ENCODE measurements around the gene SMC6.

Gene SMC6

DNA sequence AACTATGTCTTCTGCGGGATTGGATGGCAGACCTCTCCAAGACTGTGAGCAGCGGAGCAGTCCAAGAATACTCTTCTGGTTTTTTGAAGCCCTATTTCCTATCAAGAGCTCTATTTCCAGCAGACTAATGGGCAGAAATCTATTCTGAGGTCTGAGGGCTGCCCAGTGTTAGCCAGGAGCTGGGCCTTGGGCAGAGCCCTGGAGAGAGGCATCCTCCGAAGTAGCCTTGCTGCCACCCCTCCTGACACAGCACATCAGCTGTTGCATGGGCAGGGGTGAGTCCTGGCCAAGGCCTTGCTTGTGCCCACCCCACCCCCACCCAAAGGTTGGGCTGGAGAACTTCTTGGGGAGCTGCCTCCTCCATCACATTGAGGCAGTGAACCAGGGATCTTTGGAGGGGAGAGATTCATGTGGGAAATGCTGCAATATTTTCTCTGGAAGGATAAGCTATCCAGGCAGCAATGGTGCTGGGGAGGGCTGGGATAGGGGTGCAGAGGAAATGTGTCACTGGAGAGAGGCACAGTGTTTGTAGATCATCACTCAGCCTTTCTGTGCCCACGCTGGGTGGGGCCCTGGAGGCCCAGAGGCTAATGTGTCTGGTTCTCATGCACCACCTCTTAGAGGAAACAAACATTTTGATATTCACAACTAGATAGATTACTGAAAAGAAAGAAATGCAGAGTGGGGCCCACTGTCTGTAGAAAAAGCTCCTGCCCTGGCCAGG lies 108.5 kb downstream of the SMC6 start:
- DNase-seq: no peak

GRCh38 chr2:17643031-17643615 lies 110.5 kb downstream of the SMC6 start:
- no peak for DNase-seq

DNA sequence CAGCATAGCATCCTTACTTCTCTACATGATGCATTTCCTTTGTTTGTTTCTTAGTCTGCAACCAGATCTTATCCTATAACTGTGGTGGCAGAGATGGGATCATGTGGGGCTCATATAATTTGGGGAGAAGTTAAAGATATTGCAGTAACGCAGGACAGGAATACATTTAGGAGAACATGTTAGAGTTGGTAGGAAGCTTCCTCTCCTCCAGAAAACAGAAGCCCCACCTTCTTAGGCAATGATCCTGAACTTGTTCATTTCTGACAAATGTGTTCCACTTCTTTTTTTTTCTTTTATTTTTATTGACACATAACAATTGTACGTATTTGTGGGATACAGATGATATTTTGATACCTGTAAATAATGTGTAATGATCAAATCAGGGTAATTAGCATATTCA lies 113.2 kb downstream of the SMC6 start:
- DNase-seq: no peak

GRCh38 chr2:17638196-17638743 lies 115.3 kb downstream of the SMC6 start:
- no peak for DNase-seq

GRCh38 chr2:17637131-17637906 lies 116.3 kb downstream of the SMC6 start:
- DNase-seq: no peak

GRCh38 chr2:17636257-17636656 lies 117.4 kb downstream of the SMC6 start:
- no peak for DNase-seq

DNA sequence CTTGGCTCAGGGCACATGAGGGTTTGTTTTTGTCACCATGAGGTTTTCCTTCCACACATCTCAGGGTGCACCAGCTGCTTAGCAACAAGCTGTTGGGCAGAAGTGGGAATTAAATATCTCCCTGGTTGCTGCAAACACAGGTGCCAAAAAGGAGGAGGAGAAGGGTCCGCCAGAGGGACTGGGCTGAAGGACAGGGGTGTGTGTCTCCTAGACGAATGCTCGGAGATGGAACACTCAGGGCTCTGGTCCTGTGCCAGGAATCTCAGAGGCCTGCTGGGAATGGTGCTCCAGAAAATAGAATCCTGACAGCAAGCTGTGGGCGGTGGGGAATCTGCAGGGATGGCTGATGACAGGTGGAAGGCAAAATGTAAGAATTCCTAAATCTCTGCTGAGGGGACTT lies 118.6 kb downstream of the SMC6 start:
- DNase-seq: no peak

- no peak for DNase-seq
Measured at GRCh38 chr2:17630089-17630488, 123.5 kb downstream of the SMC6 start.

DNA sequence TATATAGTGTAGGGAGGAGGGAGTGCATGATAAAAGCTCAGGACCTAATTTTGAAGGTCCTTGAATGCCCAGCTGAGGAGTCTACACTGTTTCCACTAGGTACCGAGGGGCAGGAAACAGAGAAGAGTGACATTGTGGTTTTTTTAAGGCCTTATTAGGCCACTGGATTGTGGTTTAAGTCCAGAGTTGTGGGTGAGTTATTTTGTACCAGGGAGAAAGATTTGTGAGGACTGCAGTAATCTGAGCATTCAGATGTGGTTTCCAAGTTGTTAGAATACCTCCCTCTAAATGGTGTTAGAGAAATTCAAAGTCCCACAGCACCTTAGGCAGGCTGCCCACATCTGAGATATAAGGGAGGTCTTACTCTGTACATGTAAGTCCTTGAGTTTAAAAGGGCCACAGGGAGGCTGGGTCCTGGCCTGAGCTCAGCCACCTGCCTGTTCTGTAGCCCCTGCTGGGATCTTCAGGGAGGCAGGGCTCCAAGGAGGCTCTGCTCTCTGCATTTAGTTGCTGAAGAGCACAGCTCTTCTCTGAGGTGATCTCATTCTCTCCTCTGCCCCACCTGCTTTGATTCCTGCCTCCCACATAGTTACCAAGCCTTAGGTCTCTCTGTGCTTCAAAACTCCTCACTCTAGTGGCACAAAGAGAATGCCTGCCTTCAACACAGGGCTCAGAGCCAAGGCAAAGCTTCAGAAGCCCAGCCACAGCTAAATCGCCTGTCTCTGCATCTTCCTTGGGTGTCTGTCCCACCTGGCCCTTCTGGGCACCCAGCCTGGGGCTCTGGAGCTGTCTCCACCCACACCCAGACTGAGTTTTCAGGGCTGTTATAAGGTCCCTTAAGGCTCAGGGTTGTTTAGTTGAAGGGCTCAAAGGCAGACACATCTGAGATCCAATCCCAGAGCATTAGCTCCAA lies 125.0 kb downstream of the SMC6 start:
- DNase-seq: no peak

- no peak for DNase-seq
Measured at GRCh38 chr2:17627434-17627833, 126.2 kb downstream of the SMC6 start.

GRCh38 chr2:17626986-17627385 lies 126.6 kb downstream of the SMC6 start:
- DNase-seq: no peak

- DNase-seq: no peak
Measured at GRCh38 chr2:17625446-17625845, 128.2 kb downstream of the SMC6 start.

DNA sequence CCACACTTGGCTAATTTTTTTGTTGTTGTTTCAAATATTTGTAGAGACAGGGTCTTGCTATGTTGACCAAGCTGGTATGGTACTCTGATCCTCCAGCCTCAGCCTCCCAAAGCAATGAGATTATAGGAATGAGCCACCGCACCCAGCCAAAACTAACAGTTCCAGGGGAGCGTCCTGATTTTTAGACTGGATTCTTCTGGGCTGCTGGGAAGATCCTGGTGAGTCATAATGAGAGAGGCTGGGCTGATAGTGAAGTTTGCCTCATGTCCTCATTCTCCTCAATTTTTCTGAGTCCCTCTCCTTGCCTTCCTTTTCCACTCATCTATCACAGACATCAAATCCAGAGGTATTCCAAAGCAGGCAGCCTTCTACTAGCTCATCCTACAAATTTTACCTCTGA lies 131.8 kb downstream of the SMC6 start:
- DNase-seq: no peak

DNA sequence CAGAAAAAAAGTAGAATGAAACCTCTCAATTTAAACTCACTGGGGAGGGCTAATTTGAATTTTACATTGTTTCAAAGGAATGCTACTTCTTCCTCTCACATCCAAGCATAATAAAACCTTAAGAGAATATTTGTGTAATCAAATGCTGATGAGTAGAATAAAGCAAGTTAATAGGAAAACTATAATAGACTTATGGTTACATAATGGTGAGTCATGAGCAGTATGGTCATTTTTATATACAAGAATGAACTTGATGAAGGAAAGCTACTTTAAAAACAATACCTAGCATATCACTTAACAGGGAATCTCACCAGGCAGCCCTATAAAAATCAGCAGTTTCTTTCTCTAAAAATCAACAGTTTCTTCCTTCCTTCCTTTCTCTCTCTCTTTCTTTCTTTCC lies 132.8 kb downstream of the SMC6 start:
- DNase-seq: no peak

- DNase-seq: no peak
Measured at GRCh38 chr2:17620280-17620679, 133.3 kb downstream of the SMC6 start.

DNA sequence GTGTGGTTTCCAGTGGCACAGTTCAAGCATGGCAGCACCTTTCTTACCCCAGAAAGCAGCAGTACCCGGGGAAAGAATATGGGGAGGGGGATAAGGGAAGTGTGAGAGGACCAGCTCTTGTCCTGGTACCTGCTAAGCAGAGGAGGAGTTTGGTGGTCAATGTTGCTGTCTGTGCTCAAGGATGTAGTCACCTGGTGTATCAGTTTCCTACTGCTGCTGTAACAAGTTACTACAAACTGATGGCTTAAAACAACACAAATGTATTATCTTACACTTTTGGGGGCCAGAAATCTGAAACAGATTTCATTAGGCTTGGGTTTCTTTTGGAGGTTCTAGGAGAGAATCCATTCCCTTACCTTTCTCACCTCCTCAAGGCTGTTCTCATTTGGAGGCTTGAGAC lies 135.7 kb downstream of the SMC6 start:
- no peak for DNase-seq

DNA sequence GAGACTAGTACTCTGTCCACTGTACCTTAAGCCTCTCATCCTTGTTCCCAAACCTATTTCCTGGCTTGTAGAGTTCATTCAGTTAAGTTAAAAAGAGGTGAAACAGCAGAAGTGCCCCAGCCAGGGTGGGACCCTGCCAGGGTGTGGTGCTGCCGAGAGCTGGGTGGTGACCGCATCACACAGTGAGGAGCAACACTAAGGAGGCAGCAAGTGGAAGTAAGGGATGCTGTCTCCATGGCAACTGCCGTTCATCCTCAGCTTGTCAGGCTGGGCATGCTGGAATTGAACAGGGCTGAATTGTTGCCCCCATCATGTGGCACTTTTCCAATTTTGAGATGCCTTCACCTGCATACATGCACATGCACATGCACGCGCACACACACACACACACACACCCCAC lies 136.1 kb downstream of the SMC6 start:
- DNase-seq: no peak

- no peak for DNase-seq
Measured at GRCh38 chr2:17616405-17616804, 137.2 kb downstream of the SMC6 start.

GRCh38 chr2:17615728-17616351 lies 137.8 kb downstream of the SMC6 start:
- no peak for DNase-seq

- DNase-seq: no peak
Measured at GRCh38 chr2:17615147-17615546, 138.5 kb downstream of the SMC6 start.

GRCh38 chr2:17614174-17614930 lies 139.3 kb downstream of the SMC6 start:
- DNase-seq: no peak
